A204.1 (cell line): ENCODE data around the gene PCMT1.
"Not testable (repeated sequence)": the region's sequence is repeated elsewhere in the genome, so short reads cannot be mapped to it uniquely, and the experiment has no call there.

Experiments
- FAIRE-seq: peaks from 2 replicates; lab custom pipeline; 2012; peaks lifted over from hg19 to GRCh38; lab: Jason Lieb, UNC

Gene PCMT1

GRCh38 chr6:149750136-149750609 is 632 bp downstream of the PCMT1 start:
- FAIRE-seq: no peak

- FAIRE-seq: no peak
Measured at GRCh38 chr6:149751239-149751638, 1.7 kb downstream of the PCMT1 start.

GRCh38 chr6:149751920-149752319 is 2.4 kb downstream of the PCMT1 start:
- FAIRE-seq: not testable (repeated sequence)

- FAIRE-seq: no peak
Measured at GRCh38 chr6:149752600-149753373, 3.2 kb downstream of the PCMT1 start.

- not testable (repeated sequence) for FAIRE-seq
Measured at GRCh38 chr6:149753374-149753637, 3.8 kb downstream of the PCMT1 start.

GRCh38 chr6:149754548-149754947 is 5.0 kb downstream of the PCMT1 start:
- FAIRE-seq: no peak

- FAIRE-seq: no peak
Measured at GRCh38 chr6:149755300-149756260, 6.0 kb downstream of the PCMT1 start.

GRCh38 chr6:149756261-149756636 is 6.7 kb downstream of the PCMT1 start:
- no peak for FAIRE-seq

GRCh38 chr6:149761438-149761837 is 11.9 kb downstream of the PCMT1 start:
- FAIRE-seq: no peak

- FAIRE-seq: no peak
Measured at GRCh38 chr6:149763866-149764265, 14.3 kb downstream of the PCMT1 start.

GRCh38 chr6:149766156-149766769 is 16.7 kb downstream of the PCMT1 start:
- no peak for FAIRE-seq

GRCh38 chr6:149769676-149770075 is 20.1 kb downstream of the PCMT1 start:
- no peak for FAIRE-seq

GRCh38 chr6:149771185-149771584 is 21.6 kb downstream of the PCMT1 start:
- no peak for FAIRE-seq

GRCh38 chr6:149771925-149772324 is 22.4 kb downstream of the PCMT1 start:
- no peak for FAIRE-seq

GRCh38 chr6:149777624-149778023 is 28.1 kb downstream of the PCMT1 start:
- no peak for FAIRE-seq

- no peak for FAIRE-seq
Measured at GRCh38 chr6:149779644-149779963, 30.1 kb downstream of the PCMT1 start.

- FAIRE-seq: no peak
Measured at GRCh38 chr6:149781715-149782114, 32.2 kb downstream of the PCMT1 start.

- no peak for FAIRE-seq
Measured at GRCh38 chr6:149782337-149782736, 32.8 kb downstream of the PCMT1 start.

GRCh38 chr6:149783551-149783950 is 34.0 kb downstream of the PCMT1 start:
- FAIRE-seq: no peak

GRCh38 chr6:149806127-149806526 is 56.6 kb downstream of the PCMT1 start:
- no peak for FAIRE-seq

GRCh38 chr6:149809798-149810197 is 60.3 kb downstream of the PCMT1 start:
- no peak for FAIRE-seq

- no peak for FAIRE-seq
Measured at GRCh38 chr6:149813351-149813750, 63.8 kb downstream of the PCMT1 start.

- no peak for FAIRE-seq
Measured at GRCh38 chr6:149815788-149816187, 66.2 kb downstream of the PCMT1 start.
